Duodenal mucosa (tissue), 2 donors: Measurements from ENCODE around the gene PKNOX2.

ENCODE experiments used
- H3K27ac ChIP-seq: one replicate; pipeline ENCODE4 v1.7.0; 2013; ENCODE audit warnings: low read depth, low read length
- H3K27me3 ChIP-seq, 2 donors: one replicate each; pipeline ENCODE4 v1.7.0; 2013; ENCODE audit warnings: low read length in 2 of 2, control low read depth in 1 of 2; ENCODE audit not compliant: insufficient read depth in 2 of 2, control insufficient read depth in 1 of 2
- H3K36me3 ChIP-seq, 2 donors: one replicate each; pipeline ENCODE4 v1.7.0; 2013; ENCODE audit warnings: low read length in 2 of 2, control low read depth in 1 of 2; ENCODE audit not compliant: insufficient read depth in 2 of 2, control insufficient read depth in 1 of 2
- H3K4me1 ChIP-seq, 2 donors: one replicate each; pipeline ENCODE4 v1.7.0; 2013; ENCODE audit warnings: low read length in 2 of 2, control low read depth in 1 of 2; ENCODE audit not compliant: insufficient read depth in 2 of 2, control insufficient read depth in 1 of 2
- H3K4me3 ChIP-seq, 2 donors: one replicate each; pipeline ENCODE4 v1.7.0; 2013; ENCODE audit warnings: low read length in 2 of 2, low read depth in 1 of 2
- H3K9ac ChIP-seq, 2 donors: one replicate each; pipeline ENCODE4 v1.7.0; 2013; ENCODE audit warnings: low read length in 2 of 2, low read depth in 1 of 2
- H3K9me3 ChIP-seq, 2 donors: one replicate each; pipeline ENCODE4 v1.7.0; 2013; ENCODE audit warnings: low read length in 2 of 2, control low read depth in 1 of 2; ENCODE audit not compliant: control insufficient read depth in 1 of 2

PKNOX2 gene

DNA sequence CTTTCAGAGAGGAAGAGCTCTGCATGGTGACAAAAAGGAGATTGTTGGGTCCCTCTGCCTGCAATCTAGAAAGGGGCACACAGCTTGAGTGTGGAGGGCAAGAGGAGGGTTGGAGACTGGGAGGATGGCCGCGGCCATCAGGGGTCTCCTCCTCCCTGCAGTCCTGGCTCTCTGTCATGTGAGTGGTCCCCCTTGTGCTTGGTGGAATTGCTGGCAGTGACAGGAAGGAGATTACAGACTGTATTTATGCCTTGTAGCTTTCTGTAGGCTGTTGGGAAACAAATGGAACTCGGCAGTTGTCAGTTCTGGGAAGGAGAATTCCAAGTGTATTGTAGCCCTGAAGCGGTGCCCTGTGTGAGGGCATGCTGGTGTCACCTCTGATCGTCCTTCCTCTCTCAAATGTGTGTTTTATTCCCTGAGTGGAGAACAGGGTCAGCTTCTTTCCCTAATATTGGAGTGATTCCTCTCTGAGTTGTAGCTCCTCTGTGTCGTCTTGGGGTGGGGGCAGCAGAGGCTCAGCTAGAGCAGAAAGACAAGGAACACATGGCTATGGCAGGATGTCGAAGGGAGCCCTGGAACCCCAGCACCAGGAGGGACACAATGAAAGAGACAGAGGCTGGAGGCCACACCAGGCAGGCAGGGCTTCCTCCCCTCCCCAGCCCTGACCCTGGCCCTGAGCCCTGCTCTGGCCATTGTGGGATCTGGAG lies 163.1 kb downstream of the PKNOX2 start:
- H3K9ac ChIP-seq = no peak overlapping the region
- H3K9me3 ChIP-seq = no peaks in the 10 kb centered on the region
- peaks cover 0 to 2% of the 10 kb centered on the region in 2 donors for H3K27me3 ChIP-seq
- H3K4me3 ChIP-seq = no peak overlapping the region
- H3K4me1 ChIP-seq = no peaks in the 10 kb centered on the region
- H3K36me3 ChIP-seq = no peaks in the 10 kb centered on the region
- no peak overlapping the region for H3K27ac ChIP-seq

- Histone ChIP-seq H3K36me3 (no peaks in the 10 kb centered on the region), H3K9ac (no peak overlapping the region), H3K27ac (no peak overlapping the region), H3K9me3 (no peaks in the 10 kb centered on the region), H3K4me3 (no peak overlapping the region), H3K4me1 (no peaks in the 10 kb centered on the region), H3K27me3 (peaks cover 0 to 2% of the 10 kb centered on the region in 2 donors)
These were observed 163.7 kb downstream of the PKNOX2 start for GRCh38 chr11:125328225-125328580.

GRCh38 chr11:125329786-125330185 lies 165.2 kb downstream of the PKNOX2 start:
- Histone ChIP-seq H3K9ac (no peak overlapping the region), H3K4me3 (no peak overlapping the region), H3K27ac (no peak overlapping the region), H3K9me3 (no peaks in the 10 kb centered on the region), H3K36me3 (no peaks in the 10 kb centered on the region), H3K4me1 (no peaks in the 10 kb centered on the region), H3K27me3 (peaks cover 0 to 2% of the 10 kb centered on the region in 2 donors)

DNA sequence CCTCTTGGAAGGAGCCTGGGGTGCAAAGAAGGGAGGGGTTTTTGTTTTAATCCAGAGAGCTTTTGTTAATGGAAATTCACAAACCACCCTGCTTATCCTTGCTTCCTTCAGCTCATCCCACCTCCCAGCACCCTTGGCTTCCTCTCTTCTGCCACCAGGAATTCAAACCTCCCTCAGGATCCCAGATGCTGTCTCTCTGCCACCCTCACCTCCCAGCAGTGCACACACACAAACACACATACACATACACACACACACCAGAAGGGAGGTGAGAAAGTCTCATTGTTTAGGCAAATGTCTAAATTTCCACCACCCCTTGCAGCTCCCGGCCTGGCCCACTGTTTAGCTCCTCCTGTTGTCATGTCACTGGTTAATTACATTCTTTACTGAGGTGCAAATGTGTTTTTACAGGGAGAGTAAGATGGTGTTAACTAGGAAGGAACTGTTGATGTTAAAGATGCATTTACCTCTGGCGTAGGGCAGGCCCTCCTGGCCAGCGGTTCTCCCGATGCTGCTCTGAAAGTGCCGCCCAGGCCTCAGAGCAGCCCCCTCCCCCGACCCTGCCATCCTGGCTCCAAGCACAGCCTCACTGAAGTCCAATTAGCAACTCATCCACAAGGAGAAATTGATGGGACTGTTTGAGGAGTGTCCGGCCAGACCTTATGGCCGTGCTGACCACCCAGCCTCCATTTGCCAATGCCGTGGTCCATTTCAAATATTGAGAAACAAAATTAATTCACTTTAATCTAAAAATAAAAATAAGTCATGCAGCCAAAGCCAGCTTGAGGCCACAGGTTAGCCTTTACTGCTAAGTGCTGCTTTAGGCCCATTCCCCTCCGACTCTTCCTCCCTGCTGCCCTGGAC lies 166.1 kb downstream of the PKNOX2 start:
- Histone ChIP-seq H3K4me3 (no peak overlapping the region), H3K36me3 (no peaks in the 10 kb centered on the region), H3K27me3 (peaks cover 0 to 2% of the 10 kb centered on the region in 2 donors), H3K4me1 (no peaks in the 10 kb centered on the region), H3K27ac (no peak overlapping the region), H3K9me3 (no peaks in the 10 kb centered on the region), H3K9ac (no peak overlapping the region)

DNA sequence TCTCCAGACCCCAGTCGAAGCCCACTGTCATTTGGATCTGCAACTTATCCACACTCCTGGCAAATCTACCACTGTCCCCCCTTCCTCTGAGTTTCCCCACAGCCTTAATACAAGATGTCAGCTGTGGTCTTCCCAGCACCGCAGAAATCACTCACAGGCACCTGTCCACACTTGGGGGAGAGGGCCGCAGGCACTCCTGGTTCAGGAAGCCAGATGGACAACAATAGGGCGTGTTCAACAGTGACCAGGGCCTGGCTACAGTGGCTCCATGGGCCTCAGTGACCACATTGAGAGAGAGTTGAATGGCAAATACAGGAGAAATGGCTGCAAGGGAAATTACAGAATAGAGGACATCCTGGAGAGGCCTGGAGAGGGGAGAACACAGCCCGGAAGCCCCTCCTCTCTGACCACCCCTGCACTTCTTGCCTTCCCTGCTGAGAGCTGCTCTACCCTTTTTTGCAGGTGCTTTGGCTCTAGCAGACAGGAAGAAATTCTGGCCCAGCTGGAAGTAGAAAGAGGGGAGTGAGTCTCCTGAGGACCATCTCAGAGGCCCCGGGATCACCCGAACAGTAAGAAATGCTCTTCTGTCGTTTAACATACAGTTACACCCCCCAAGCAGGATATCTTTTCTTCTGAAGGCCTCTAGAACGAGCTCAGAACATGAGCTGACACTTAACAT lies 166.9 kb downstream of the PKNOX2 start:
- Histone ChIP-seq H3K4me1 (no peaks in the 10 kb centered on the region), H3K27ac (no peak overlapping the region), H3K36me3 (no peaks in the 10 kb centered on the region), H3K9ac (no peak overlapping the region), H3K9me3 (no peaks in the 10 kb centered on the region), H3K4me3 (no peak overlapping the region), H3K27me3 (peaks cover 0 to 2% of the 10 kb centered on the region in 2 donors)

DNA sequence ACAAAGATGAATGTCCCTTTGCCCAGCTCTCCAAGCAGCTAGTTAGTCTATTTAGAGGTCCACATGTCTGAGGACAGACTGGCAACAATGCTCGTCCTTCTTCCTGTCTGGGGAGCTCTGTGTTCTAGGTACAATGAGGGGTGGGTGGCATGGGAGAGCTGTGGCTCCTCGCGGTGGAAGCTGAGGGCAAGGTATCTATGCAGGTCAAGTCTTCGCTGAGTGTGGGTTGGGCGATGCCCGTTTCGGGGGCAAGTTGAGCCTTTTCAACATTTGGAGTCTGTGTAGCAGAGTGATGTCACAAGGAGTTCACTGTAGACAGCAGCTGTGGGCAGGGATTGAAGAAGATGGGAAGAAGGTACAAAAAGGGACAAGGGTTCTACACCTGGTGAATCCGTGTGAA lies 168.3 kb downstream of the PKNOX2 start:
- no peaks in the 10 kb centered on the region for H3K4me1 ChIP-seq
- no peaks in the 10 kb centered on the region for H3K9me3 ChIP-seq
- peaks cover 0 to 2% of the 10 kb centered on the region in 2 donors for H3K27me3 ChIP-seq
- no peak overlapping the region for H3K4me3 ChIP-seq
- H3K27ac ChIP-seq = no peak overlapping the region
- no peaks in the 10 kb centered on the region for H3K36me3 ChIP-seq
- H3K9ac ChIP-seq = no peak overlapping the region

GRCh38 chr11:125333354-125334073 lies 169.0 kb downstream of the PKNOX2 start:
- Histone ChIP-seq H3K9ac (no peak overlapping the region), H3K27me3 (peaks cover 0 to 2% of the 10 kb centered on the region in 2 donors), H3K27ac (no peak overlapping the region), H3K4me3 (no peak overlapping the region), H3K36me3 (no peaks in the 10 kb centered on the region), H3K4me1 (no peaks in the 10 kb centered on the region), H3K9me3 (no peaks in the 10 kb centered on the region)

GRCh38 chr11:125335106-125335505 lies 170.6 kb downstream of the PKNOX2 start:
- H3K27me3 ChIP-seq = peaks cover 0 to 4% of the 10 kb centered on the region in 2 donors
- H3K4me1 ChIP-seq = no peaks in the 10 kb centered on the region
- no peaks in the 10 kb centered on the region for H3K9me3 ChIP-seq
- no peaks in the 10 kb centered on the region for H3K36me3 ChIP-seq
- no peak overlapping the region for H3K9ac ChIP-seq
- H3K4me3 ChIP-seq = no peak overlapping the region
- no peak overlapping the region for H3K27ac ChIP-seq

- Histone ChIP-seq H3K4me1 (no peaks in the 10 kb centered on the region), H3K36me3 (no peaks in the 10 kb centered on the region), H3K27me3 (peaks cover 0 to 4% of the 10 kb centered on the region in 2 donors), H3K9ac (no peak overlapping the region), H3K4me3 (no peak overlapping the region), H3K27ac (no peak overlapping the region), H3K9me3 (no peaks in the 10 kb centered on the region)
These were observed 173.6 kb downstream of the PKNOX2 start for GRCh38 chr11:125337836-125338834.
